NCI-H2171 (cell line): Measurements from ENCODE around the gene ZBTB17.
A peak's percentile ranks its signal among the peaks of the same experiment; 100 is the strongest.

Source experiments
- DNase-seq: peaks from one replicate; lab custom pipeline; 2025; lab: John Stamatoyannopoulos, UW

The ZBTB17 gene

DNA sequence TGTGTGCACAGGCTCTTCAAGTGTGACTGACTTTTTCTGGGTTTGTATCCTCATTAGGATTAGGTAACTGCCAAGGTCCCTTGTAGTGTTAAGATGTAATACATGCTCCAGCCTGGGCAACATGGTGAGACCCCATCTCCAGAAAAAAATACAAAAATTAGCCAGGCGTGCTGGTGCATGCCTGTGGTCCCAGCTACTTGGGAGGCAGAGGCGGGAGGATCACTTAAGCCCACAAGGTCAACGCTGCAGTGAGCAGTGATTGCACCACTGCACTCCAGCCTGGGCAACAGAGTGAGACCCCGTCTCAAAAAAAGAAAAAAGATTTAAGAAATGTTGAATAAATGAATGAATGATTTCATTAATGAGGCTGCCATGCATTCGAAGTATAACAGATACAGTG lies 15.1 kb downstream of the ZBTB17 start:
- DNase-seq: no peak

DNA sequence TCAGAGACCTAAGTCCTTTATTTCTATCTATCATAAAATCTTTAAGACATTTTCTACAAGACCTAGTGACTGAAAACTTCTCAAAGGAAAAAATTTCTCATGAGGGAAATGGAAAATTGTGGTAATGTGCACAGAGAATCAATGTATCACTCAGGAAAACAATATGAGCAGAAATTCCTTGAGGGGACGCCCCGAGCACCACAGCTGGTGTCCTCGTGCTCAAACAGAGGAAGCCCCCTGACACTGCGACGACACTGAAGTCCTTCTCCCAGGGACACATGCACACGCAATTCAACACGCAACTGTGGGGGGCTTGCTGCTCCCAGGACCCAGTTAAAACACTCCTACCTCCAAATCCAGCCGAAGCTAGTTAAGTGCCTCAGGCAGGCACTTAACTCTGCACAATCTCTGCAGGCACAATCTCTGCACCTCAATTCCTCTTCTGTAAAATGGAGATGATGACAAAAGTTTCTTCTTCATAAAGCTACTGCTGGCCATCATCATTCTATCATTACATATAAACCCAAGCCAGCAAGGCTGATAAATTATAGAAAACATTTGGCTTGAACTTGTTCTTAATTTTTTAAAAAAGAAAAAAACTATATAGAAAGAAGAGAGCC lies 16.0 kb downstream of the ZBTB17 start:
- DNase-seq: no peak

DNA sequence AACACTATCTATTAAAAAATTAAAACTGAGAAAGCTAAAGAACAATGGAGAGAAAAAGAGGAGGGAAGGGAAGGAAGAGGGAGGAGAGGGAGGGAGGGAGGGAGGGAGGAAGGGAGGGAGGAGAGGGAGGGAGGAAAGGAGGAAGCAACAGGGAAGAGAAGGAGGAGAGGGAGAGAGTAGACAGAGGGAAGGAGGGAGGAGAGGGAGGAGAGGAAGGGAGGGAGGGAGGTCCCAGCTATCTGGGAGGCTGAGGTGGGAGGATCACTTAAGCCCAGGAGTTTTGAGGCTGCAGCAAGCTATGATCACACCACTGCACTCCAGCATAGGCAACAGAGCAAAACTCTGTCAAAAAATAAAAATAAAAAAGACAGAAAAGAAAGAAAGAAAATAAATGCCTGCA lies 16.5 kb downstream of the ZBTB17 start:
- no peak for DNase-seq

DNA sequence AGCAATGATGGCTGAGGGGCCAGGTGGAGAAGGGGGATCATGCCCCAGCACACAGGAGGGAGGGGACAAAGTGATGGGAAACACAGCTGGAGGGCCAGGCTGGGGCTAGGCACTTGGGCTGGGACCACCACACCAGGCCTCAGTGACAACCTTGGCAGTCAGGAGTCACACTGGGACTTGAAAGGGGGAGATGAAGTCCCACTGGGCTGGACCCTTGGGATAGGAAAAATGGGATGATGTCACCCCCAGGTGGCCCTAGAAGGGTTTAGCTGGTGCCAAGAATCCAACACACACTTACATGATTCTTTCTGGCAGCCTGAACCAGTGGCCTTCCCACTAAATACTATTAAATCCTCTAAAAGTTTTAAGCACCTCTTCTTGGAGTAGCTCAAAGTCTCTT lies 17.1 kb downstream of the ZBTB17 start:
- no peak for DNase-seq

DNA sequence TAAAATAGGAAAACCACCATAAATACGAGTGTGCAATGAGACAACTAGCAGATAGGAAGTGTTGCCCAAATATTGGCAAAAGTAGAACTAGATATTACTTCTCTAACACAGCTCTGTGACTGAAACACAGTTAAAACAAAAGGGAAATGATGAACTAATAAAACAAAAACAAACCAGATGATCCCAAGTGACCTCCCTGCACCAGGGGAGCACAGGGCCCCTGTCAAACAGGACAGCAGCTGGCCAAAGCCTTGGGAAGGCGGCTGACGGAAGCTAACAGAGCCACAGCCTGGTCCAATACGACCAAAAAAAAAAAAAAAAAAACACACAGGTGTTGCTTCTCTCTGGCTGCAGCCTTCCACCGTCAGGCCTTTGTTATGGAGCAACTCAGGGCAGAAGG lies 17.8 kb downstream of the ZBTB17 start:
- DNase-seq: no peak

DNA sequence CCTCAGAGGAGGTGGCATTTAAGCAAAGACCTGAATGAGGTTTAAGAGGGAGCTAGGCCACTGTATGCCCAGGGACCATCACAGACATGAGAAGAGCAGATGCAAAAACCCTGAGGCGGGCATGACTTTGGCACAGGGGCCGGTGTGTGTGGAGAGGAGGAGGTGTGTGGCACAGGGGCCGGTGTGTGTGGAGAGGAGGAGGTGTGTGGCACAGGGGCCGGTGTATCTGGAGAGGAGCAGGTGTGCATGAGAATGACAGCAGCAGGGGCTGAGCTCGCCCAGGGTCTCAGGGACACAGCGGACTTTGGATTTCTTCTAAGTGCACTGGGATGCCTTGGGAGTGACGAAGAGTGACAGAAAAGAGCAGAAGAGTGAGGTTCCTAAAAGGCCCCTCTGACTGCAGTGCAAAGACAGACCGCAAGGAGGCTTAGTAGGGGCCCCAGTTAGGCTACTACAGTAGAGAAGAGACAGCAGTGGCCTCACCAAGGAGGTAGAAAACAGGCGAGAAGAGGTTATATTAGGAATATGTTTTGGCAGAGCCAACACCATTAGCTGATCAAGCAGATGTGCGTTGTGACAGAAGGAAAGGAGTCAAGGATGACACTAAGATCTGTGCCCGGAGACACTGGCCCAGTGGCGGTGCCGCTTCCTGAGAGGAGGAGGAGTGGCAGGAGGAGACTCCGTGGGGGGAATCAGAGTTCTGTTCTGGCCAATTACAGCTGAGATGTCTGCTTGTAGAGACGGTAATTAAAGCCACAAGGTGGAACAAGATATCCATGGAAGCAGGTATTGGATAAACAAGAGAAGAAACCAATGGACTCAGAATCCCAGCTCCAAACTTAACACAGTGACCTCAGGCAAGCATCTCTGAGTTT lies 18.4 kb downstream of the ZBTB17 start:
- no peak for DNase-seq

DNA sequence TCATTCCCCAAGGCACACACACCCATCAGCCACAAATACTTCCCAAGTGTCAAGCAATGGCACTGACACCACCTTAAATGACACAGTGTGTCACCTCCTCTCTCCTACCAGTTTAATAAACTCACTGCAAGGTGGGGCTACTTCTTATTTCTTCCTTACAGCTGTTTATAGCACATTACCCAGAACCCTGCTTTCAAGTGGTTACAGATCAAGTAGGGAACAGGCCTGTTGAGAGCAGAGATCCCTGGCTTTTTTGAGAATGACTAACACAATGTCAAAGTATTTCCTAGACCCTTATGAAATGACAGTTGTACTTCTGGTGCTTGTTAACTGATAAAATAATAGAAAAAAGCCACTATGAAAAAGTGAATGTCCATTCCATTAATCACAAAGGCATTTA lies 19.8 kb downstream of the ZBTB17 start:
- DNase-seq: no peak

DNA sequence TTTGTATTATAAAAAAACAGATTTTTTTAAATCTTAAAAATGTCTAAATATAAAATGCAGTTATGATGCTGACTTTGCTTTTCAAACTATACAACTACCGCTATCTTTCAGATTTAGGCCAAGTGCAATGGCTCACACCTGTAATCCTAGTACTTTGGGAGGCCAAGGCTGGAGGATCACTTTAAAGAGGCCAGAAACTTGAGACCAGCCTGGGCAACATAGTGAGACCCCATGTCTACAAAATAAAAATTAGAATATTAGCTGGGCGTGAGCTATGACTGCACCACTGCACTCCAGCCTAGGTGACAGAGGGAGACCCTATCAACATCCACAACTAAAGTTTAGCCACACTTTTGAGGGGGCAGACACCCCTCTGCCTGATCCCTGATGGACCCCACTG lies 20.3 kb downstream of the ZBTB17 start:
- no peak for DNase-seq

DNA sequence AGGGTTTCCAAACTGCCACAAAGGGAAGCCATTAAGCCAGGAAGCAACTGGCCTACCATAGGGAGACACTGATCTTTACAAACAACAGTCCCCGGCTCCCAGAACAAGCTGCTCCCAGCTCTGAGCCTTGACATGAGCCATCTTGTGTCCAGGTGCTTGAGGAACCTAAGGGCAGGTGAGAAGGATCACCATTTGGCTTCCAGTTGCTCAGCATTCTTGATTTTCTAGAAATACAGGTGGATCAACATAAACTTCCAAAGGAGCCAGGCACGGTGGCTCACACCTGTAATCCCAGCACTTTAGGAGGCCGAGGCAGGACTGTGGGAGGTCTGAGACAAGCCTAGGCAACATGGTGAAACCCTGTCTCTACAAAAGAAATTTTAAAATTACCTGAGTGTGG lies 21.6 kb downstream of the ZBTB17 start:
- DNase-seq: no peak

DNA sequence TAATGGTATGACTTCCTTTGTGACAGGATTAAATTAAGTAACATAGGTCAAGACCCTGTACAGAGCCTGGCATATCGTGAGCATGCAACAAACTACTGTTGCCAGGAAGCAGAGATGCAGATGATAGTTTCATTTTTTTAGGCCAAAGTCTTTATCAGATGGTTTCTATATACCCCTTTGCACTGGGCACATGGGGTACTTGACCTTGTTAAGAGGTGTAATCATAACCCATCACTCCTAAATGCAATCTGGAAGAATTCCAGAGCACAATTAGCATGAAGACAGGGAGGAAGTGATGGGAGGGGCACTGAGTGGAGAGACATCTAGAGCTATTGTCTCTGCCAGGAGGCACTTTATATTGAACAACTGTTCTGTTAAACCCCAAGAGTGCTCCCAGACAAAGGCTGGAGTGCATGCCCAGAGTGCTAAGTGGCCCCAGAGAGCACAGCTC lies 22.1 kb downstream of the ZBTB17 start:
- DNase-seq: peak; percentile 47

DNA sequence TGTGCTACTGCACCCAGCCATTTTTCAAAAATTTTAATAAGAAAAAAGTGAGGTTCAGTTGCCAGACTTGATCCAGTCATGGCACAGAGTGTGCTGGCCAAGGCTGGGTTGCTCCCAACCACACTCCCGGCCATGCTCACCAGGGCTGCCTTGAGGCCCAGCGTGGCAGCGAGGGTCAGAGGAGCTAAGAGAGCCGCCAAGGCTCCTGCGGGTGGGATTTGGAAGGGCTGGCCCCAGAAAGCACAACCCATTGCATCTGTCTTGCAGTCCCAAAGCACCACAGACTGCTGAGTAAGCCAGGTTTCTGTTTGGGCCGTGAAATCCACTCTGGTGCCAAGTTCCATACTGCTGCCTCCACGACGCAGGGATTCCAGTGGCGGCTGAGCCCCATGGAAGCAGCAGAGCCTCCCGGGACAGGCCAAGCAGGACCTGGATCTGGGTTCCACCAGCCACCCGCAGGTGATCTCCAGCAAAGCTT lies 22.6 kb downstream of the ZBTB17 start:
- no peak for DNase-seq

DNA sequence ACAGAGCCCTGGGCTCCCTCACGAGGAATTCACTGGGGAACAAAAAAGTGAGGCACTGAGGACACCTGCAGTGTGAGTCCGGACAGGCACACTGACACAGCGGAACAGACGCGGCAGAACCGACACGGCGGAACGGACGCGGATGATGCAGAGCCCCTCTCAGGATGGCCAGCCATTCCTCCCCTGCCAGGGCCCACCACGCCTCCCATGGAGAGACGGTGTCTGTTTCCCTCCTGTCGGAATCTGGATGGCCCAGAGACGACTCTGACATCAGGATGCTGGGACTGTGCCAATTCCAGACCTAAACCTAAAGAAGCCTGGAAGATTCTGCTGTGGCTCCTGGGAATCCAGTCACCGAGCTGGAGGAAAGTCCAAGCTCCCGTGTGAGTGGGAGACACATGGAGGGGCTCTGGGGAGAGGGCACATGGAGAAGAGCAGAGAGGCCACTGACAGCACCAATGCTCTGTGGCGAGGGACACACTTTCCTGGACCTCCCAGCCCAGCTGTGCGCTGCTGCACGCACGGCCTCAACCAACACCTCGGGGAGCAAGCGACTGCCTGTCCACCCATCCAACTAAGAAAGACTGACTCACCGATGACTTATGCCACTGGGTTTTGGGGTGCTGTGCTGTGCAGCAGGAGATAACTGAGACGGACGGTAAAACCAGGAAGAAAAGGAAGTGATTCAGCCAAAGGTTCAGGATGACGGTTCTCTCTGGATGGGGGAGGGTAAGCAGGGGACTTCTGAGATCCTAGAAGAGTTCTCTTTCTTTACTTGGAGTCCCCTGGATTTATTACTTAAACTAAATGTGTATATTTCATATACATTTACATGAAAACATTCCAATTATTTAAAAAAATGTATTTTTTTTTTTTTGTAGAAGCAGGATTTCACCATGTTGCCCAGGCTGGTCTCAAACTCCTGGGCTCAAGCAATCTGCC lies 23.3 kb downstream of the ZBTB17 start:
- no peak for DNase-seq

DNA sequence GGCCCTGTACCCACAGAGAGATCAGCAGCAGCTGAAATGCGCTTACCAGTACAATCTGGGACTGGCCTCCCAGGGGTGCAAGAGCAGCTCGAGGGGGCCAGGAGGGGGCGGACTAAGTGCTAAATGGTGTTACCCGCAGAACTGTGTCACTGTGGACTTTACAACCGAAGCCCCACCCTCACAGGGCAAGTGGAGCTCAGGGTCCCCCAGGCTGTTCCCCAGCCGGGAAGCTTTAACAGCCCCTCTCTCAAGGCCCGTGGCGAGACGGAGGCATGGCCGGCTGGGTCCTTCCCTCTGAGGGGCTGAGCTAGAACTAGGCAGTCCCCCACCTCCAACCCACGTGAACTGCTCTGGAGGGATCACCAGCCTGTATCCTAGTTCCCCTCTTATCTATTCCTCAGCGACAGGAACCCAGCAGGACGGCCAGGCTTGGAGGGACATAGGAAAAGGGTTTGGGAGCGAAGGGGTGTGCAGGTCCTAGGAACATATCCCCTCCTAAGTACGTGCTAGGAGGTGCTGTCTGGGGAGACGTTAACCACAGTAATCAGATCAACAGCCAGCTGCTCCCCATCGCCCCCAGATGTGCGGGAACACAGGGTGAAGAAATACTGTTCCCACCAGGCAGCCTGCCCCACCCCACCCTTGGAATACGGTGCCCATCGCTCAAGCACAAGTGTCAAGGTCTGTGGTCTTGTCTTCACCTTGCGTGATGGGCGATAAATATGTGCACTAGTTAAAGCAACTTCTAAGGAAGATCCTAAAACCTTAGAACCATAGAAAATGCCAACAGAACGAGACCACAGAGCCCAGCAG lies 24.4 kb downstream of the ZBTB17 start:
- no peak for DNase-seq

DNA sequence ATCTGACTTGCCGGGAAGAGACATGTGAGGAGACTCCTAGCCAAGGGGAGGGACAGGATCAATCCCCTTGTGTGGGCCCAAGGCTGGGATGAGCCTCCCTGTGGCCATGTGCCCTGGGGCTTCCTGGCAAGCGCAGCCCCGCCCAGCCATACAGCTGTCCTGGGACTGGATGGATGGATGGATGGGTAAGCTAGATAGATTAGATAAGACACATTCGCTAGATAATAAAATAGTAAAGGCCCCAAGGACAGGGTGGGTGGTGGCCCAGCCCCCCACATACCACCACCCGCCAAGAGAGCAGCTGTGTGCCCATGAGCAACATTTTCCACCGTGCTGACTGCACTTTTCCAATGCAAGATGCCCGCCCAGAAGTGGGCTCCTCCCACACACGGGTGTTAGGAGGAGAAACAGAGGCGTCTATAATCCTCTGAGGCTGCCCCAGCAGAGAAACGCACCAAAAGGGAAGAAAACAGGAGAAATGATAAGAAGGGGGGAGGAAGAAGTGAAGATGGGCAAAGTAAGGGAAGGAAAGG lies 25.1 kb downstream of the ZBTB17 start:
- no peak for DNase-seq

DNA sequence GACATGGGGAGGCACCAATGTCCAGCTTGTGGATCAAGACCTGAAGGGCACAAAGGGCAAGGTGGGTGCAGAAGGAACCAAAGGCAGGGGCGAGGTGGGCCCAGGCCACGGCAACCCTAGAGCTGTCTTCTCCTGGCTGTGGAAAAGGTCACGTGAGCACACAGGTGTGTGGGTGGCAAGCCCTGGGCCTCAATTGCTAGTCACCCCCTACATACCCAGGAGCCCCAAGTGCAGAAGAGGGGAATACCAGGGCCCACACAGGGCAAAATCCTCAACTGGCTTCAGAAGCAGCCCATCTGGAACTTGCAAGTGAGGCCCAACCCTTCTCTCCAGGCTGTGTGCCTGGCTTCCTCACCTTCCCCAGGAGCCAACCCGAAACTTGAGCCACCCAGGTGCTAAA lies 25.6 kb downstream of the ZBTB17 start:
- no peak for DNase-seq

DNA sequence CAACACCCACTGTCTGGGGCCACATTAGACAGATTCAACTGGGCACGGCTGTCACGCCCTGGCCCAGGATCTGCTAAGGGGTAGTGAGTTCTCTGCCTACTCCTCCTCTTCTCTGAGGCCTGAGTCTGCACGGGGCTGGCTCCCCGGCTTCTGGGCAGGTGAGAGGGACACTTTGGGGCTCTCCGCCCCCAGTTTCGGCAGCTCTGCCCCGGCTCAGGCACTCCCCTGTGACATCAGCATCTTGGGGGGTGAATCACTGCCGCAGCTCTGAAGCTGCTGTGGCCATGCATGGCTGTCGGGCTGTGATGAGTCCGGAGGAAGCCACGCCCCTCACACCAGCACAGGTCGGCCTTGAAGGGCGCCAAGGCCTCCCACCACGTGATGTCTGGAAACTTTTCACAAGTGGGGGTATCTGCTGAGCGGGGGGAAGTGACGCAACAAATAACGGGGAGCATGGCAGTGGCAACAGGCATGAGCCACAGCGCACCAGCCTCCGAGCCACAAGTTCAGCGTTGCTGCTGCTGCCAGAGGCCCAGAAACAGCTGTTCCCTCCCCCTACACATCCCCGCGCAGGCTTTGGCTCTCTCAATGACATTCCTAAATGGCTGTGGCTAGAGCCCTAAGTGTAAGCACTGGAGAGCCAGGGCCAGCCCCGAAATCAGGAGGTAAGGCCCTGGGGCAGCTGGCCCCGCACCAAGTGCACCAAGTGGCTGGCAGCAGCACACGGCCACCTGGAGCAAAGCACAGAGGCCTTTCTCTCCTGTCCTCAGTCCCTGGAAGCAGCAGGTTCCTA lies 26.3 kb downstream of the ZBTB17 start:
- no peak for DNase-seq

DNA sequence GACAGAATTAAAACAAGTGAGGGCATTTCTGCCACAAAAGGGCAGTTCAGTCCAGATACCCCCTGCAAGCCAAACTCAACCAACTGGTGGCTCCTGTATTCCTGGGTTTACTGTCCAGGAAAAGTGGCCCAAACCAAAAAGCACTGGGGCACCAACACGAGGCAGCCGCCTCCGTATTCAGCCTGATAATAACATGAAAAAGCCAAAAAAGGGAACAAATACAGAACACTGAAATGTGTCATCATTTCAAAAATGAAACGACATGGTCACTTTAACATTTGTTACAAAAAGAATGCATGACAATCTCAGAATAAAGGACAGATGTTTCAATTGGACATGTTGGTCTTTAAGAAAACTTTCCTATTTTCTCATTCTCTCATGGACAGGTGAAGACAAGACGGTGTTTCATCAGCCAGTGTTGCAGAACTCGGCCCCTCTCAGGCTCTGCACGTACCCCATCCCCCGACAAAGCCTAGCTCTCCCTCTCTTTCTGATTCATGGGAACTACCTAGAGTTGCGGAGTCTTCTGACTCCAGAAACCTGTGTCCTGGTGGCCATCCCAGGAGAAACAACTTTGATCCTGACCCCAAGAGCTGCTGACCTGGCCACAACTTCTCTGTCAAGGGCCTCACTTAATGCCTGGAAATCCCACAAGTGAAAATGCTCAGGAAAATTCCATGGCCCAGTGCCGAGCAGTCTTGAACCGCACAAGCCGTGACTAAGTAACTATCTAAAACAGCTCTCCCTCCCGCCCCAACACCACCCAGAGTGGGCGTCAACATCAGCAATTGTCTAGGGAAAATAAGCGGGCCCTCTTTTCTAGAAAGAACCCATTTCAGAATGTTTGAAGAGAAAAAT lies 27.1 kb downstream of the ZBTB17 start:
- DNase-seq: no peak

DNA sequence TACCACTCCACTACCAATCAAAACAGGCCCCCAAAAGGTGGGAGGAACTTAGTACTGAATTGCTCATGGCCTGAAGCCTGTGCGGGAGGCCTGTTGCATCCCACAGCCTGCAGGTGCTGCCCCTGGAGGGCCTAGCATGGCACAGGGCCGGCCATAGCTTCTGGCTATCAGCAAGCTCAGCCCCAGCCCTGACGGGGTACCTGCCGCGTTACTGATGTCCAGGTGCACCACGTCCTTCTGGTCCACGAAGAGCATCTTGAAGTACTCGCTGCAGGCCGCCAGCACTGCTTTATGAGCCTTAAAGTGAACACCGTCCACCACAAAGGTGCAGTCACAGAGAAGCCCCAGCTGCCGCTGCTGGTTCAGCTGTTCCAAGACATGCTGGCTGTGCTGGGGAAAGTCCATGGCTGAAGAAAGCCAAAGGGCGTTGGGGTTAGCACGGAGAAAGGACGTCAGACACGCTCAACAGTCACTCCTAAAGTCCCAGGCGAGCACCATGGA lies 27.8 kb downstream of the ZBTB17 start:
- DNase-seq: no peak

DNA sequence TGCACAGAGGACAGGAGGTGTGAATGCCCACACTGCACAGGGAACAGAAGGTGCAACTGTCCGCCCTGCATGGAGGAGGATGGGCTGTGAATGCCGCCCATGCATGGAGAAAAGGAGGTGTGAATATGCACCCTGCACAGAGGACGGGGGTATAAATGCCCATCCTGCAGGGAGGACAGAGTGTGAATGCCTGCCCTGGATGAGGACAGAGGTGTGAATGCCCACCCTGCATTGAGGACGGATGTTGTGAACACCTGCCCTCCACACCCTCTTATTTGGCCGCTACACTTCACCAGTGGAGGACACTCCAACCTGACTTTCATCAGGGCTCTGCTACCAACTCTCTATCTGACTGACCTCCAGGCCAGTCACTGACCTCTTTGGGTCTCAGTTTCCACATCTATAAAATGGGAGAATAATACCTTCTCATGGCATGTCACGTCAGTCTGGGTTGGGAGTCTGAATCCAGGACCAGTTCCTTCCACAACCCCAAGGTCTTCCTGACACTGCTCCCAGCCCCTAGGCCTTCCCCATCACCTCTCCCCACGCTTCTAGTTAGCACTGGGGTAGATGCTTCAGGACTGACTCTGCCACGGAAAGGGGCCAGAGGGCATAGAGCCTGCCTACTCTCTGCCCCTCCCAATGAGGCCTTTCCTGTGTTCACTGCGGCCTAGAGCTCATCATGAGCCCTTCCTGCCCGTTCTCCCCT lies 28.4 kb downstream of the ZBTB17 start:
- DNase-seq: no peak
